SK-N-SH (cell line): ENCODE data around the gene C1D.

Experiments
- ELF1 ChIP-seq: IDR thresholded peaks from 2 replicates; pipeline ENCODE4 v1.4.0; 2012
- JUND ChIP-seq: IDR thresholded peaks from 2 replicates; pipeline ENCODE4 v1.4.0; 2012
- MAX ChIP-seq: IDR thresholded peaks from 2 replicates; pipeline ENCODE4 v1.4.0; 2012; ENCODE audit warnings: low read depth
- NFIC ChIP-seq: IDR thresholded peaks from 2 replicates; pipeline ENCODE4 v1.4.0; 2012; ENCODE audit warnings: borderline replicate concordance
- NRF1 ChIP-seq: IDR thresholded peaks from 2 replicates; pipeline ENCODE4 v1.6.1; 2012; ENCODE audit warnings: low read depth, mild to moderate bottlenecking, low read length
- RXRA ChIP-seq: IDR thresholded peaks from 2 replicates; pipeline ENCODE4 v1.4.0; 2012; ENCODE audit warnings: low read depth, mild to moderate bottlenecking, borderline replicate concordance
- TAF1 ChIP-seq: IDR thresholded peaks from 2 replicates; pipeline ENCODE4 v1.6.1; 2012; ENCODE audit warnings: low read depth, mild to moderate bottlenecking, low read length, moderate library complexity, borderline replicate concordance
- TF ChIP-seq, protein P1 (sequence below): fragments of 200-600 bp; sonication (generic); IDR thresholded peaks from 2 replicates; pipeline ENCODE4 v1.6.1; 2017; ENCODE audit warnings: antibody characterized with exemption, mild to moderate bottlenecking, moderate library complexity
- TF ChIP-seq, protein P2 (sequence below): IDR thresholded peaks from 2 replicates; pipeline ENCODE4 v1.6.1; 2012; ENCODE audit warnings: mild to moderate bottlenecking, low read depth, low read length, moderate library complexity

- TF ChIP-seq ELF1 (no peak), TAF1 (no peak), NFIC (no peak), NRF1 (no peak), JUND (no peak), MAX (no peak), RXRA (no peak)
- TF ChIP-seq, protein P1, sequence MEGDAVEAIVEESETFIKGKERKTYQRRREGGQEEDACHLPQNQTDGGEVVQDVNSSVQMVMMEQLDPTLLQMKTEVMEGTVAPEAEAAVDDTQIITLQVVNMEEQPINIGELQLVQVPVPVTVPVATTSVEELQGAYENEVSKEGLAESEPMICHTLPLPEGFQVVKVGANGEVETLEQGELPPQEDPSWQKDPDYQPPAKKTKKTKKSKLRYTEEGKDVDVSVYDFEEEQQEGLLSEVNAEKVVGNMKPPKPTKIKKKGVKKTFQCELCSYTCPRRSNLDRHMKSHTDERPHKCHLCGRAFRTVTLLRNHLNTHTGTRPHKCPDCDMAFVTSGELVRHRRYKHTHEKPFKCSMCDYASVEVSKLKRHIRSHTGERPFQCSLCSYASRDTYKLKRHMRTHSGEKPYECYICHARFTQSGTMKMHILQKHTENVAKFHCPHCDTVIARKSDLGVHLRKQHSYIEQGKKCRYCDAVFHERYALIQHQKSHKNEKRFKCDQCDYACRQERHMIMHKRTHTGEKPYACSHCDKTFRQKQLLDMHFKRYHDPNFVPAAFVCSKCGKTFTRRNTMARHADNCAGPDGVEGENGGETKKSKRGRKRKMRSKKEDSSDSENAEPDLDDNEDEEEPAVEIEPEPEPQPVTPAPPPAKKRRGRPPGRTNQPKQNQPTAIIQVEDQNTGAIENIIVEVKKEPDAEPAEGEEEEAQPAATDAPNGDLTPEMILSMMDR: no peak
- TF ChIP-seq, protein P2, sequence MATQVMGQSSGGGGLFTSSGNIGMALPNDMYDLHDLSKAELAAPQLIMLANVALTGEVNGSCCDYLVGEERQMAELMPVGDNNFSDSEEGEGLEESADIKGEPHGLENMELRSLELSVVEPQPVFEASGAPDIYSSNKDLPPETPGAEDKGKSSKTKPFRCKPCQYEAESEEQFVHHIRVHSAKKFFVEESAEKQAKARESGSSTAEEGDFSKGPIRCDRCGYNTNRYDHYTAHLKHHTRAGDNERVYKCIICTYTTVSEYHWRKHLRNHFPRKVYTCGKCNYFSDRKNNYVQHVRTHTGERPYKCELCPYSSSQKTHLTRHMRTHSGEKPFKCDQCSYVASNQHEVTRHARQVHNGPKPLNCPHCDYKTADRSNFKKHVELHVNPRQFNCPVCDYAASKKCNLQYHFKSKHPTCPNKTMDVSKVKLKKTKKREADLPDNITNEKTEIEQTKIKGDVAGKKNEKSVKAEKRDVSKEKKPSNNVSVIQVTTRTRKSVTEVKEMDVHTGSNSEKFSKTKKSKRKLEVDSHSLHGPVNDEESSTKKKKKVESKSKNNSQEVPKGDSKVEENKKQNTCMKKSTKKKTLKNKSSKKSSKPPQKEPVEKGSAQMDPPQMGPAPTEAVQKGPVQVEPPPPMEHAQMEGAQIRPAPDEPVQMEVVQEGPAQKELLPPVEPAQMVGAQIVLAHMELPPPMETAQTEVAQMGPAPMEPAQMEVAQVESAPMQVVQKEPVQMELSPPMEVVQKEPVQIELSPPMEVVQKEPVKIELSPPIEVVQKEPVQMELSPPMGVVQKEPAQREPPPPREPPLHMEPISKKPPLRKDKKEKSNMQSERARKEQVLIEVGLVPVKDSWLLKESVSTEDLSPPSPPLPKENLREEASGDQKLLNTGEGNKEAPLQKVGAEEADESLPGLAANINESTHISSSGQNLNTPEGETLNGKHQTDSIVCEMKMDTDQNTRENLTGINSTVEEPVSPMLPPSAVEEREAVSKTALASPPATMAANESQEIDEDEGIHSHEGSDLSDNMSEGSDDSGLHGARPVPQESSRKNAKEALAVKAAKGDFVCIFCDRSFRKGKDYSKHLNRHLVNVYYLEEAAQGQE: no peak
These were observed 53.3 kb downstream of the C1D start for GRCh38 chr2:68009526-68009925.
